Trophoblast cell (in vitro differentiated cells and primary cell): ENCODE data around the gene TTLL1.
A peak's percentile ranks its signal among the peaks of the same experiment; 100 is the strongest.

Experiments
- DNase-seq, 2 donors: peaks; one replicate each; pipeline ENCODE4 v3.0.0-alpha.2; 2016
- H2AFZ ChIP-seq: 2 replicates; pipeline ENCODE4 v1.6.1; 2013; ENCODE audit warnings: low read length, moderate library complexity, mild to moderate bottlenecking; ENCODE audit not compliant: insufficient read depth, poor library complexity
- H2AK5ac ChIP-seq: 2 replicates; pipeline ENCODE4 v1.6.1; 2013; ENCODE audit warnings: mild to moderate bottlenecking, low read length
- H2BK120ac ChIP-seq: 2 replicates; pipeline ENCODE4 v1.6.1; 2013; ENCODE audit warnings: low read length, mild to moderate bottlenecking, moderate library complexity; ENCODE audit not compliant: insufficient read depth, poor library complexity
- H2BK12ac ChIP-seq: 2 replicates; pipeline ENCODE4 v1.6.1; 2013; ENCODE audit warnings: mild to moderate bottlenecking, low read length, moderate library complexity
- H2BK5ac ChIP-seq: 2 replicates; pipeline ENCODE4 v1.6.1; 2013; ENCODE audit warnings: low read length, low read depth, moderate library complexity, mild to moderate bottlenecking; ENCODE audit not compliant: poor library complexity
- H3K14ac ChIP-seq: 2 replicates; pipeline ENCODE4 v1.6.1; 2013; ENCODE audit warnings: mild to moderate bottlenecking, low read length
- H3K18ac ChIP-seq: 2 replicates; pipeline ENCODE4 v1.6.1; 2013; ENCODE audit warnings: mild to moderate bottlenecking, low read length
- H3K23ac ChIP-seq: 2 replicates; pipeline ENCODE4 v1.6.1; 2013; ENCODE audit warnings: low read length
- H3K27ac ChIP-seq: 2 replicates; pipeline ENCODE4 v1.5.1; 2013; ENCODE audit warnings: low read depth, mild to moderate bottlenecking, inconsistent platforms, low read length, moderate library complexity
- H3K27me3 ChIP-seq: 2 replicates; pipeline ENCODE4 v1.6.1; 2013; ENCODE audit warnings: inconsistent platforms, mild to moderate bottlenecking, low read length, moderate library complexity; ENCODE audit not compliant: insufficient read depth
- H3K36me3 ChIP-seq, 2 experiments: 1 replicate in 1 of 2; 2 replicates in 1 of 2; pipeline ENCODE4 v1.6.1; 2013; ENCODE audit warnings: low read length in 2 of 2, mild to moderate bottlenecking in 2 of 2, moderate library complexity in 1 of 2; ENCODE audit not compliant: insufficient read depth in 2 of 2, control insufficient read depth in 1 of 2
- H3K4ac ChIP-seq: 2 replicates; pipeline ENCODE4 v1.6.1; 2013; ENCODE audit warnings: low read depth, mild to moderate bottlenecking, low read length, moderate library complexity
- H3K4me1 ChIP-seq, 2 experiments: 1 replicate in 1 of 2; 2 replicates in 1 of 2; pipeline ENCODE4 v1.6.1; 2013; ENCODE audit warnings: low read length in 2 of 2, mild to moderate bottlenecking in 2 of 2, moderate library complexity in 1 of 2; ENCODE audit not compliant: insufficient read depth in 2 of 2, control insufficient read depth in 1 of 2
- H3K4me2 ChIP-seq: 2 replicates; pipeline ENCODE4 v1.6.1; 2013; ENCODE audit warnings: inconsistent platforms, mild to moderate bottlenecking, low read length, moderate library complexity
- H3K4me3 ChIP-seq: 2 replicates; pipeline ENCODE4 v1.5.1; 2013; ENCODE audit warnings: mild to moderate bottlenecking, low read depth, low read length, inconsistent platforms
- H3K79me1 ChIP-seq: one replicate; pipeline ENCODE4 v1.6.1; 2013; ENCODE audit warnings: low read length
- H3K79me2 ChIP-seq: 2 replicates; pipeline ENCODE4 v1.6.1; 2013; ENCODE audit warnings: low read length, mild to moderate bottlenecking; ENCODE audit not compliant: control insufficient read depth, insufficient read depth, poor library complexity
- H3K9ac ChIP-seq: 2 replicates; pipeline ENCODE4 v1.6.1; 2013; ENCODE audit warnings: mild to moderate bottlenecking, low read length
- H3K9me3 ChIP-seq: 2 replicates; pipeline ENCODE4 v1.6.1; 2013; ENCODE audit warnings: low read depth, mild to moderate bottlenecking, control low read depth, inconsistent platforms, low read length; ENCODE audit not compliant: insufficient read depth
- H4K12ac ChIP-seq: 2 replicates; pipeline ENCODE4 v1.6.1; 2013; ENCODE audit warnings: low read depth, mild to moderate bottlenecking, low read length, moderate library complexity
- H4K8ac ChIP-seq: 2 replicates; pipeline ENCODE4 v1.6.1; 2013; ENCODE audit warnings: low read depth, mild to moderate bottlenecking, low read length, moderate library complexity
- H4K91ac ChIP-seq: one replicate; pipeline ENCODE4 v1.6.1; 2013; ENCODE audit warnings: low read depth, mild to moderate bottlenecking, low read length, moderate library complexity
- WGBS: extraction: QIAGEN DNeasy Blood & Tissue Kit; methylation state at CpG from one replicate; pipeline ENCODE4 v1.1.7; 2013; ENCODE audit warnings: missing lambda C conversion rate; ENCODE audit not compliant: insufficient read length, insufficient coverage; ENCODE audit errors: extremely low coverage; 5-methylcytosine and 5-hydroxymethylcytosine counted together

Gene TTLL1

GRCh38 chr22:43080616-43081015 is 8.6 kb downstream of the TTLL1 start:
- peak in 1 of 2 donors; percentile 43 for DNase-seq
- H3K36me3 ChIP-seq, result peaks cover 0 to under 1% of the 10 kb centered on the region in 2 experiments
- no peak overlapping the region for H2BK120ac ChIP-seq
- no peak overlapping the region for H3K23ac ChIP-seq
- H2AFZ ChIP-seq, result no peak overlapping the region
- no peaks in the 10 kb centered on the region for H3K9me3 ChIP-seq
- H4K8ac ChIP-seq, result no peak overlapping the region
- H3K9ac ChIP-seq, result no peak overlapping the region
- H2BK5ac ChIP-seq, result no peak overlapping the region
- H3K14ac ChIP-seq, result no peak overlapping the region
- H3K27me3 ChIP-seq, result no peaks in the 10 kb centered on the region
- no CpG with 5 or more reads among the region's 2 CpGs for WGBS
- no peak overlapping the region for H3K4ac ChIP-seq
- no peak overlapping the region for H3K4me3 ChIP-seq
- no peak overlapping the region for H3K4me2 ChIP-seq
- no peak overlapping the region for H2BK12ac ChIP-seq
- H3K27ac ChIP-seq, result no peak overlapping the region
- H3K4me1 ChIP-seq, result no peaks in the 10 kb centered on the region
- H2AK5ac ChIP-seq, result no peak overlapping the region
- no peaks in the 10 kb centered on the region for H3K79me1 ChIP-seq
- H4K91ac ChIP-seq, result no peak overlapping the region
- no peak overlapping the region for H4K12ac ChIP-seq
- no peaks in the 10 kb centered on the region for H3K79me2 ChIP-seq
- H3K18ac ChIP-seq, result no peak overlapping the region

- Histone ChIP-seq H3K9me3 (no peaks in the 10 kb centered on the region), H2BK120ac (no peak overlapping the region), H3K23ac (no peak overlapping the region), H3K4me2 (no peak overlapping the region), H3K4me1 (no peaks in the 10 kb centered on the region), H3K79me1 (no peaks in the 10 kb centered on the region), H3K27me3 (no peaks in the 10 kb centered on the region), H3K36me3 (no peaks in the 10 kb centered on the region), H3K4me3 (no peak overlapping the region), H3K18ac (no peak overlapping the region), H2BK12ac (no peak overlapping the region), H2BK5ac (no peak overlapping the region), H4K8ac (no peak overlapping the region), H3K9ac (no peak overlapping the region), H3K27ac (no peak overlapping the region), H3K4ac (no peak overlapping the region), H3K79me2 (no peaks in the 10 kb centered on the region), H2AFZ (no peak overlapping the region), H4K91ac (no peak overlapping the region), H2AK5ac (no peak overlapping the region), H4K12ac (no peak overlapping the region), H3K14ac (no peak overlapping the region)
- no peak for DNase-seq
- no CpG with 5 or more reads among the region's 14 CpGs for WGBS
Measured at GRCh38 chr22:43079742-43080141, 9.4 kb downstream of the TTLL1 start.

- Histone ChIP-seq H4K91ac (no peak overlapping the region), H3K4me3 (no peak overlapping the region), H3K27ac (no peak overlapping the region), H3K4me1 (no peaks in the 10 kb centered on the region), H3K23ac (no peak overlapping the region), H3K36me3 (no peaks in the 10 kb centered on the region), H3K9me3 (no peaks in the 10 kb centered on the region), H3K27me3 (no peaks in the 10 kb centered on the region), H2AFZ (no peak overlapping the region), H3K14ac (no peak overlapping the region), H2BK120ac (no peak overlapping the region), H3K4ac (no peak overlapping the region), H3K9ac (no peak overlapping the region), H2AK5ac (no peak overlapping the region), H2BK12ac (no peak overlapping the region), H2BK5ac (no peak overlapping the region), H4K8ac (no peak overlapping the region), H4K12ac (no peak overlapping the region), H3K18ac (no peak overlapping the region), H3K79me1 (no peaks in the 10 kb centered on the region), H3K79me2 (no peaks in the 10 kb centered on the region), H3K4me2 (no peak overlapping the region)
- WGBS, result no CpG with 5 or more reads among the region's 12 CpGs
- no peak for DNase-seq
Measured at GRCh38 chr22:43078522-43078921, 10.7 kb downstream of the TTLL1 start.

- no peak overlapping the region for H2BK5ac ChIP-seq
- H3K79me1 ChIP-seq, result no peaks in the 10 kb centered on the region
- H3K4me2 ChIP-seq, result no peak overlapping the region
- no peak overlapping the region for H2AFZ ChIP-seq
- no peak overlapping the region for H3K9ac ChIP-seq
- no peak for DNase-seq
- H3K23ac ChIP-seq, result no peak overlapping the region
- no peak overlapping the region for H4K8ac ChIP-seq
- no CpG with 5 or more reads among the region's 20 CpGs for WGBS
- H3K4ac ChIP-seq, result no peak overlapping the region
- H3K36me3 ChIP-seq, result no peaks in the 10 kb centered on the region
- no peak overlapping the region for H4K12ac ChIP-seq
- no peak overlapping the region for H2BK12ac ChIP-seq
- H3K4me3 ChIP-seq, result no peak overlapping the region
- H3K4me1 ChIP-seq, result no peaks in the 10 kb centered on the region
- no peak overlapping the region for H2AK5ac ChIP-seq
- no peaks in the 10 kb centered on the region for H3K9me3 ChIP-seq
- H3K14ac ChIP-seq, result no peak overlapping the region
- H2BK120ac ChIP-seq, result no peak overlapping the region
- H4K91ac ChIP-seq, result no peak overlapping the region
- H3K18ac ChIP-seq, result no peak overlapping the region
- H3K79me2 ChIP-seq, result no peaks in the 10 kb centered on the region
- no peak overlapping the region for H3K27ac ChIP-seq
- H3K27me3 ChIP-seq, result no peaks in the 10 kb centered on the region
Measured at GRCh38 chr22:43077121-43077877, 11.9 kb downstream of the TTLL1 start.
